H9 (cell line): Measurements from ENCODE around the gene SPRED2. TPM values are rescaled to one million over a fixed set of nuclear protein-coding genes. Genes with fewer than 3 reads are reported as not detected.

Experiments
- DNase-seq: peaks from one replicate; pipeline ENCODE4 v3.0.0-alpha.2; 2017
- H2AFZ ChIP-seq: one replicate; pipeline ENCODE4 v1.6.1; 2013; ENCODE audit warnings: mild to moderate bottlenecking, low read length, control low read depth, moderate library complexity
- H2AK5ac ChIP-seq: 2 replicates; pipeline ENCODE4 v1.6.1; 2013; ENCODE audit warnings: low read length, control low read depth, mixed read lengths; ENCODE audit not compliant: insufficient read length
- H2BK120ac ChIP-seq: one replicate; pipeline ENCODE4 v1.6.1; 2013; ENCODE audit warnings: low read depth, mild to moderate bottlenecking, low read length, control low read depth, inconsistent platforms; ENCODE audit not compliant: poor library complexity, severe bottlenecking
- H2BK12ac ChIP-seq: 2 replicates; pipeline ENCODE4 v1.6.1; 2013; ENCODE audit warnings: low read length, control low read depth, mixed read lengths, low read depth; ENCODE audit not compliant: insufficient read length
- H2BK15ac ChIP-seq: 2 replicates; pipeline ENCODE4 v1.6.1; 2013; ENCODE audit warnings: low read depth, low read length, control low read depth
- H2BK20ac ChIP-seq: one replicate; pipeline ENCODE4 v1.6.1; 2013; ENCODE audit warnings: low read depth, mild to moderate bottlenecking, low read length, control low read depth, inconsistent platforms; ENCODE audit not compliant: poor library complexity, severe bottlenecking
- H2BK5ac ChIP-seq: 2 replicates; pipeline ENCODE4 v1.6.1; 2013; ENCODE audit warnings: low read length, control low read depth, mixed read lengths; ENCODE audit not compliant: insufficient read length
- H3K14ac ChIP-seq: 2 replicates; pipeline ENCODE4 v1.6.1; 2013; ENCODE audit warnings: low read length, control low read depth; ENCODE audit not compliant: insufficient read depth
- H3K18ac ChIP-seq: 2 replicates; pipeline ENCODE4 v1.6.1; 2013; ENCODE audit warnings: low read depth, mild to moderate bottlenecking, mixed read lengths, low read length, control low read depth; ENCODE audit not compliant: insufficient read length
- H3K23ac ChIP-seq: 2 replicates; pipeline ENCODE4 v1.6.1; 2013; ENCODE audit warnings: low read length, control low read depth, mixed read lengths, low read depth; ENCODE audit not compliant: insufficient read length
- H3K23me2 ChIP-seq: 2 replicates; pipeline ENCODE4 v1.6.1; 2013; ENCODE audit warnings: low read depth, mild to moderate bottlenecking, mixed read lengths, low read length, control low read depth; ENCODE audit not compliant: insufficient read length, poor library complexity, severe bottlenecking
- H3K27ac ChIP-seq: 2 replicates; pipeline ENCODE4 v1.5.1; 2013; ENCODE audit warnings: low read length, control low read depth, mixed read lengths, low read depth; ENCODE audit not compliant: insufficient read length
- H3K27me3 ChIP-seq: 2 replicates; pipeline ENCODE4 v1.6.1; 2013; ENCODE audit warnings: low read length, control low read depth, inconsistent platforms; ENCODE audit not compliant: insufficient read depth
- H3K4ac ChIP-seq: 2 replicates; pipeline ENCODE4 v1.6.1; 2013; ENCODE audit warnings: low read depth, mild to moderate bottlenecking, control low read depth, inconsistent platforms, low read length, moderate library complexity
- H3K4me1 ChIP-seq: 2 replicates; pipeline ENCODE4 v1.6.1; 2013; ENCODE audit warnings: low read length, control low read depth, inconsistent platforms; ENCODE audit not compliant: insufficient read depth
- H3K4me2 ChIP-seq: 2 replicates; pipeline ENCODE4 v1.6.1; 2013; ENCODE audit warnings: low read length, control low read depth, mixed read lengths; ENCODE audit not compliant: insufficient read length, insufficient read depth
- H3K56ac ChIP-seq: 2 replicates; pipeline ENCODE4 v1.6.1; 2013; ENCODE audit warnings: low read depth, mild to moderate bottlenecking, mixed read lengths, low read length, control low read depth; ENCODE audit not compliant: insufficient read length
- H3K79me1 ChIP-seq: 2 replicates; pipeline ENCODE4 v1.6.1; 2013; ENCODE audit warnings: low read depth, mild to moderate bottlenecking, moderate library complexity, low read length, control low read depth, inconsistent platforms; ENCODE audit not compliant: insufficient read depth, poor library complexity, severe bottlenecking
- H3K79me2 ChIP-seq: 2 replicates; pipeline ENCODE4 v1.6.1; 2013; ENCODE audit warnings: low read length, control low read depth, inconsistent platforms; ENCODE audit not compliant: insufficient read depth
- H3K9ac ChIP-seq: 2 replicates; pipeline ENCODE4 v1.6.1; 2013; ENCODE audit warnings: low read length, control low read depth, mixed read lengths; ENCODE audit not compliant: insufficient read length; ENCODE audit errors: extremely low read depth
- H3K9me3 ChIP-seq: one replicate; pipeline ENCODE4 v1.6.1; 2013; ENCODE audit warnings: low read depth, low read length, inconsistent platforms; ENCODE audit not compliant: control insufficient read depth
- H3T11ph ChIP-seq: one replicate; pipeline ENCODE4 v1.6.1; 2013; ENCODE audit warnings: mild to moderate bottlenecking, low read length, control low read depth, inconsistent platforms
- H4K20me1 ChIP-seq: one replicate; pipeline ENCODE4 v1.6.1; 2013; ENCODE audit not compliant: control insufficient read depth, insufficient read length, insufficient read depth
- H4K5ac ChIP-seq: 2 replicates; pipeline ENCODE4 v1.6.1; 2013; ENCODE audit warnings: low read depth, mild to moderate bottlenecking, mixed read lengths, low read length, control low read depth; ENCODE audit not compliant: insufficient read length
- H4K8ac ChIP-seq: replicated peaks from 2 replicates; pipeline ENCODE4 v1.6.1; 2013; ENCODE audit warnings: low read length, control low read depth, mixed read lengths, low read depth; ENCODE audit not compliant: insufficient read length
- H4K91ac ChIP-seq: 2 replicates; pipeline ENCODE4 v1.6.1; 2013; ENCODE audit warnings: low read depth, mild to moderate bottlenecking, moderate library complexity, mixed read lengths, low read length, control low read depth; ENCODE audit not compliant: insufficient read length
- H3K27ac Mint-ChIP-seq, 3 experiments: 2 replicates in 2 of 3; 3 replicates in 1 of 3; pipeline ENCODE4 v1.8.0; 2020 to 2021; ENCODE audit warnings: mixed read lengths in 3 of 3, mild to moderate bottlenecking in 1 of 3, moderate library complexity in 1 of 3
- H3K27me3 Mint-ChIP-seq: 2 replicates; pipeline ENCODE4 v1.8.0; 2021; ENCODE audit warnings: low read depth, mild to moderate bottlenecking, moderate library complexity, mixed read lengths
- H3K36me3 Mint-ChIP-seq, 3 experiments: 2 replicates in 2 of 3; 3 replicates in 1 of 3; pipeline ENCODE4 v1.8.0; 2020 to 2021; ENCODE audit warnings: low read depth in 3 of 3, mixed read lengths in 3 of 3; ENCODE audit not compliant: insufficient read depth in 1 of 3
- H3K4me1 Mint-ChIP-seq, 2 experiments: 2 replicates each; pipeline ENCODE4 v1.8.0; 2020; ENCODE audit warnings: mixed read lengths in 2 of 2
- H3K4me3 Mint-ChIP-seq, 2 experiments: 2 replicates in 1 of 2; 3 replicates in 1 of 2; pipeline ENCODE4 v1.8.0; 2020 to 2021; ENCODE audit warnings: mild to moderate bottlenecking in 2 of 2, mixed read lengths in 2 of 2, moderate library complexity in 1 of 2
- H3K9me3 Mint-ChIP-seq, 2 experiments: 2 replicates in 1 of 2; 3 replicates in 1 of 2; pipeline ENCODE4 v1.8.0; 2020; ENCODE audit warnings: mild to moderate bottlenecking in 2 of 2, mixed read lengths in 2 of 2, moderate library complexity in 1 of 2
- CTCF ChIP-seq: fragments of 200-600 bp; sonication (generic); conservative IDR thresholded peaks from 3 replicates; pipeline ENCODE4 v1.8.0; 2021; ENCODE audit warnings: antibody characterized with exemption, mild to moderate bottlenecking
- WGBS: extraction: QIAGEN DNeasy Blood & Tissue Kit; methylation state at CpG from one replicate; pipeline ENCODE4 v1.1.7; 2013; ENCODE audit warnings: missing lambda C conversion rate, low lambda C conversion rate, mixed read lengths; ENCODE audit not compliant: insufficient read length; ENCODE audit errors: extremely low coverage; 5-methylcytosine and 5-hydroxymethylcytosine counted together
- total RNA-seq: library from RNA; stranded (reverse); gene quantifications from 2 replicates; pipeline ENCODE4 v1.2.1, GENCODE V29; 2021

Gene SPRED2
- total RNA-seq, 1 experiment from 2014 or later: 23.5 TPM

- no peak for TF ChIP-seq CTCF
Measured at GRCh38 chr2:65374999-65375398, 57.4 kb downstream of the SPRED2 start.

More at GRCh38 chr2:65374999-65375398, 57.4 kb downstream of the SPRED2 start:
- Histone ChIP-seq H3K4me2 (no peak overlapping the region), H3K79me1 (no peaks in the 10 kb centered on the region), H4K8ac (no peak overlapping the region), H3K9me3 (no peaks in the 10 kb centered on the region), H3K27me3 (no peaks in the 10 kb centered on the region), H2AFZ (no peak overlapping the region), H3K4ac (no peak overlapping the region), H3K27ac (no peak overlapping the region), H3K79me2 (no peaks in the 10 kb centered on the region), H4K20me1 (no peaks in the 10 kb centered on the region), H3K23me2 (no peaks in the 10 kb centered on the region), H3K23ac (no peak overlapping the region), H3K9ac (no peak overlapping the region), H4K91ac (no peak overlapping the region), H3T11ph (no peak overlapping the region), H2BK12ac (no peak overlapping the region), H4K5ac (no peak overlapping the region), H2AK5ac (no peak overlapping the region), H3K18ac (no peak overlapping the region), H2BK5ac (no peak overlapping the region), H2BK15ac (no peak overlapping the region), H2BK120ac (no peak overlapping the region), H3K4me1 (peaks cover 10% of the 10 kb centered on the region; the same call in 1 of the 2 replicates), H2BK20ac (no peak overlapping the region), H3K56ac (no peak overlapping the region), H3K14ac (no peak overlapping the region)
- peaks cover 3% of the 10 kb centered on the region; the same call in 1 of the 2 replicates for H3K27me3 Mint-ChIP-seq
- peaks cover 28 to 30% of the 10 kb centered on the region in 2 experiments for H3K4me1 Mint-ChIP-seq
- no peak for DNase-seq
- no CpG with 5 or more reads among the region's 4 CpGs for WGBS
- H3K4me3 Mint-ChIP-seq: no peak overlapping the region
- no peaks in the 10 kb centered on the region for H3K9me3 Mint-ChIP-seq
- H3K36me3 Mint-ChIP-seq: no peaks in the 10 kb centered on the region
- no peak overlapping the region for H3K27ac Mint-ChIP-seq
